Right ventricle myocardium superior (tissue), 1 donor: ENCODE results near the gene TEX19. TPM values are rescaled to one million over a fixed set of nuclear protein-coding genes. Genes with fewer than 3 reads are reported as not detected.

Experiments
- ATAC-seq: fragments of 200-7000 bp; cut with Tn5 transposase; one replicate; pipeline ENCODE4 v1.9.1; 2020; ENCODE audit warnings: mild to moderate bottlenecking; ENCODE audit not compliant: poor library complexity
- DNase-seq: peaks from one replicate; pipeline ENCODE4 v3.0.0-alpha.2; 2020
- intact Hi-C: fragments of 100-400 bp; cut with DNase I; formaldehyde crosslinking; loops from one replicate; pipeline ENCODE4 v1.11.2; 2022
- long read RNA-seq: library from polyadenylated mRNA; unstranded; transcript quantifications from one replicate; pipeline ENCODE4 v2.0.0, GENCODE V29; 2021
- total RNA-seq: library from RNA; stranded (reverse); fragmentation: NEBNext Ultra II Directional; extraction: Animal tissue kit (Norgen Biotek cat#: 25700); gene quantifications from one replicate; pipeline ENCODE4 v1.2.1, GENCODE V29; 2021
- donor health status: DM: no; HTN: yes; CAD: no; lungs with severe emphysema.

The TEX19 gene
- total RNA-seq: not detected
- long read RNA-seq: 0 reads

DNA sequence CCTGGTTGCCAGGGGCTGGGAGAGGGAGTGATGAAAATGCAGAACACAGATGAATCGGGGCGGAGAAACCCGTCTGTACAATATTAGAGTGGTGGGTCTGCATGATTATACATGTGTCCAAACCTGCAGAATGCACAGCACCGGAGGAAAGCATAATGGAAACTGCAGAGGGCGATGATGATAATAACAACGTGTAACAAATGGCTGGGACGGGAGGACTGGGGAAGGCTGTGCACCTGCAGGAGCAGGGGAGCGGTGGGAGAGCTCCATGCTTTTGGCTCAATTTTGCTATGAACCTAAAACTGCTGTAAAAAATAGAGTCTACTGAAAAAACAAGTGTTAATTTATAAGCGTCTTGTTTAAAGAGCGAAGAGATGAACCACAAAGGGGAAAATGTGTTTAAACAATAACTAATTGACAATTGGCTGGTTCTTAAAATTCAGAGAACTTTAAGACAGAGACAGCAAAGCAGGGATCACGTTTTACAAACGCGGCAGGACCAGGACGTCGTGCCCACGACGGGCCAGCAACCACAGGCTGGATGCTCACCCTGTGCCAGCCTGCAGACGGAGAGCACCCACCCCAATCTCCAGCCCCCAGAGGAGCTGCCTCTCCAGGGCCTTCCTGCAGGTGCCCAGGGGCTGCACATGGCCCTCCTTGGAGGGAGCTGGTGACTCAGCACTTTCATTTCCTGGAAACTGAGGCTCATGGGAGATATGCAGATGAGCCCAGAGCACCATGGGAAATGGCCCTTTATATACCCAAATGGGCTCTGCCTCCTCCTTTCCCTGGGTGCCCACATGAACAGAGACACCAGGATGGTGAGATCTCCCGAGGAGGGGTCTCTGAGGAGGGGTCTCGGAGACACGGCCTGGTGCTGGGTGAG is at the start of gene TEX19:
Gene TEX19 (plus strand): TSS at position 783 of the 886 bp plus-strand sequence. CDS start 2,904 bp downstream, outside the sequence.
- ATAC-seq: no peak
- intact Hi-C loops: loop anchor here (10.0 kb wide), 1 partner anchor 416 kb away; no protein-coding TSS in a partner anchor
- no peak for DNase-seq

DNA sequence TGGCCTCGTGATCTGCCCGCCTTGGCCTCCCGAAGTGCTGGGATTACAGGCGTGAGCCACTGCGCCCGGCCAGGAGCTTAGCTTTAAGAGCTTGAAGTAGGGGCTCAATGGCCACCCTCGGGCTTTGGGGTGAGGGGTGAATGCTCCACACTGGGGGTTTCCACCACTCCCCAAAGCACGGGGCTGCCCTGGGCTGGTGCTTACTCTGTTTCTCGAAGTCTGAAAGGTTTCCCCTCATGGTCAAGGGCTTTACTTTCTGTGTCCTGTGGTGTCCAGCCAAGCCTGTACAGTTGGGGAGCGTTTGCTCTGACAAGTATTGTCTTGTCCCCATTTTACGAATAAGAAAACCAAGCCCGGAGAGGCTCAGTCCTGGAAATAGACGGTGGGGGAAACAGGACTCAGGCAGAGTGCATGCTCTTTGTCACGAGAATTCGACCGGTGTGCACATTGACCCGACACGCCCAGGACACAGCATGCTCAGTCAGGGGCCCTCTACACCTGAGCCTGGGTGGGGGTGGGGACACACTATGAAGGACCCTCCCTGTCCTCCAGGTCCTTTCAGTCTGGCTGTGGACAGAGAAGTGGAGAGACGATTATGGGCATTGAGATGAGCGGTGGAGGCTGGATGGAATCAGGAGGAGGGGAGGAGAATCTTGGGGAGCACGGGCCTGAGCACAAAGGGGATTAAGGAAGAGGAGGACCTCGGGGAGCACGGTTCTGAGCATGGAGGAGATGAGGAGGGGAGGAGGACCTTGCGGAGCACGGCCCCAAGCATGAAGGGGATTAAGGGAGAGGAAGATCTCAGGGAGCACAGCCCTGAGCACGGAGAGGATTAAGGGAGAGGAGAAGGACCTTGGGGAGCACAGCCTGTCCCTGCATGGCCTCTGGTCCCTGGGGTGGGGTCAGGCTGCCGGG is 49.1 kb upstream of the TEX19 start:
- ATAC-seq (no peak), DNase-seq (no peak)
- intact Hi-C loops: no loop called here

DNA sequence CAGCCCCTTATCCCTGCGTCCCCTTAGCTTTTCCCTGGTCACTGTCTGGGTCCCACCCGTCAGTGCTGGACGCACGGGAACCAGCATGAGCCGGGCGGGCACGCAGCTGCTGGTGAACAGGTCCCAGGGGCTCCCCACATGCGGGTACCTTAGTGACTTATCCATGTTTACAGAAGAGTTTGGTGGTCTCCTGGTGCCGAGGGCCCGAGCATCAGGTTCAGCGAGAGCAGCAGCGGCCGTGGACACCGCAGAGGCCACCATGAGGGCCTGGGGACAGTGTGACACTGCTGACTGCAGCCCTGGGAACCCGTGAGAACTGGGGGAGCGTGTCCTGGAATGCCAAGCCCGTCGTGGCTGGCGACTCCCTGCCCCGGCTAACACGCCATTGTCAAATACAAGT is 48.2 kb upstream of the TEX19 start:
- no peak for ATAC-seq
- intact Hi-C loops: no loop called here
- no peak for DNase-seq

DNA sequence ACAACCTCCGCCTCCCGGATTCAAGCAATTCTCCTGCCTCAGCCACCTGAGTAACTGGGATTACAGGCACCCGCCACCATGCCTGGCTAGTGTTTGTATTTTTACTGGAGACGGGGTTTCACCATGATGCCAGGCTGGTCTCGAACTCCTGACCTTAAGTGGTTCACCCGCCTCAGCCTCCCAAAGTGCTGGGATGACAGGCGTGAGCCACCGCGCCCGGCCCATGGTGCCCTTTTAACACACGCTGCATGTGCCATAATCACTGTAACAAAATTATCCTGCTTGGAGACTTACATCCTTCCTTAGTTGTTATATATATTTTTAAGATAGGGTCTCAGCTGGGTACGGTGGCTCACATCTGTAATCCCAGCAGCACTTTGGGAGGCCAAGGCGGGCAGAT is 47.1 kb upstream of the TEX19 start:
- ATAC-seq: no peak
- intact Hi-C loops: no loop called here
- no peak for DNase-seq

- ATAC-seq (no peak), DNase-seq (no peak)
- intact Hi-C loops: no loop called here
These were observed 45.6 kb upstream of the TEX19 start for GRCh38 chr17:82313195-82314011.

DNA sequence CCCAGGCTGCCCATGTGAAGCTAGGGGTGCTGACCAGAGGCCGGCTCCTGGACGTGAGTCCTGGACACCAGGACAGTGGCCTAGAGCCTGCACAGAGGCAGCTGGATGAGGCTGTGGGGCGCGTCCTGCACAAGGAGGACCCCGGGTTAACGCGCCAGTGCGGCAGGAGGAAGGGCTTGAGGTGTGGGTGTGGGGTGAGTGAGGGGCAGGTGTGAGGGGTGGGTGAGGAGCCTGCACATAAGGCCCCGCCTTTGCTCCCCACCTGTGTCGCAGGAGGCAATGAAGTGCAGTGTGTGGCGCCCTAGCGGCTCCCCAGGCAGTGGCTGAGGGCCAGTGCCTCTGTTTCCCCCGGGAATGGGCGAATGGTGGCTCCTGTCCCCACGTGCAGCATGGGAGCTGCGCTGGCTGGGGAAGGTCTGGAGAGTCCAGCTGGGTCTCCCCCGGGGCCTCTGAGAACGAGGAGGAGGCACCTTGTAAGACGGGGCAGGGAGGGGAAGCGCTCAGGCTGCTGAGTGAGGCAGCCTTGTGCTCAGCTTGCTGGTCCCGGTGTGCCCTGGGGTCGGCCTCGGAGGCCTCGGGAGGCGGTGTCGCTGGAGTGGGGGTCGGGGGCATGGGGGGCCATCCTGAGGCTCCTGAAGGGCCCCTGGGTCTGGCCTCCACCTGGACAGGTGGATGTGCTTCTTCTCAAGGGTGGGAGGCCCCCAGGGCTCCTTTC is 44.9 kb upstream of the TEX19 start:
- intact Hi-C loops: no loop called here
- no peak for ATAC-seq
- no peak for DNase-seq

DNA sequence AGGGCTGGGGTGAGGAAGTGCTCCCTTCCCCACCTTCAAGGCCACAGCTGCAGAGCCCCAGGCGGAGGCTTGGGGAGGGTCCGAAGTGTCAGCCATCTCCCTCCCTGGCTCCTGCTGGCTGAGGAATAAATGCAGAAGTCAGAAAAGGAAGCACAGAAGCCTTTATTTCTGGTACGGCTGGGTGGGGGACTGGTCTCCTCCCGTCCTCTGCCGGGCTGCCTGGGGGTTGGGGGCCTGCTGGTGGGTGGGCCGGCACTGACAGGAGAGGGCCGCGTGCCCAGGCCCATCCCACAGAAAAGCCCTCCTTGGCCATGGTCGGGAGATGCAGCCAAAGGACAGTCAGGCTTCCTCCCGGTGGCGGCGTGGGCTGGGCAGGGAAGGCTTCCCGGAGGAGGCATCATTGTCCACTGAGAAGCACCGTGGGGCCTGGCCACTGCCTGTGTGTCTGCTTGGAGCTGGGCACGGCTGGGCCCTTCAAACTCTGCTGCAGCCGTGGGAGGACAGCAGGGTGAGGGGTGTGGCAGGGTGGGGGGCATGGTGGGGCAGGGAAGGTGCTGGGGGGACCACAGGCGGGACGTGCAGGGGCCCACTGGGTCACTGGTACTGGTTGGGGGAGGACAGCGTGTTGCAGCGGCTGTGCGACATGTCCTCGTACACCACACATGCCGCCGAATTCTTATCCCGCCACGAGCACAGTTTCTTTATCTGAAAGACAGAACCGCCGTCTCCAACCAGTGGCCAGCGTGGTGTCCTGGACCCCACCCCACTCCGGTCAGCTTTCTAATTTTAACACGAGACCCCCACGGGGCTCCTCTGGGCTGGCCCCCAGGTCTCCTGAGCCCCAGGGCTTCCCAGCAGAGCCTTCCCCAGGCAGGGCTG is 44.1 kb upstream of the TEX19 start:
- ATAC-seq: no peak
- DNase-seq: no peak
- intact Hi-C loops: no loop called here

DNA sequence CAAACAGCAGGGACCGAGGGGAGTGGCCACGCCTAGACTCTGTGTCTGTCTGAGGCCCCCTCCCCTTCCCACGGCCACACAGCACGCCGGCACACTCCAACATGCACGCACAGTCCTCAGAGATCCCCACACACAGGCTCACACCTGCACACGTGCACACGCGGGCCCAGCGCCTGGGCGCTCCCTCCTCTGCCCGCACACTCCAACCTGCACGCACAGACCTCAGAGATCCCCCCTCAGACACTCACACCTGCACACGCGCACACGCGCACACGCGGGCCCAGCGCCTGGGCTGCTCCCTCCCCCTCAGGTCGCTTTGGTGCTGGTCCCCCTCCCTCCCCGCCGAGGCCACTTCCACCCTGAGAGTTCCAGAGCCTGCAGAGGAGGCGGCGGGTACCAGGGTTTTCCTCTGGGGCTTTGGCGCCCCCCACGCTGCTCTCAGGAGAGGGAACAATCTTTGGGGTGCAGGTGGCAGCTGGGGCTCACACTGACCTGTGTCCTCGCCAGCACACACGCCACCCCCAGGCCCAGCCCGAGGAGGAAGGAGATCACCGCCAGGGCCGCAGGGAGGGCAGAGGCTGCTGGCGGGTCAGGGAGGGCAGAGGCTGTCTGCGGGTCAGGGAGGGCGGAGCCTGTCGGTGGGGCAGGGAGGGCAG is 43.2 kb upstream of the TEX19 start:
- peak; percentile 28 for ATAC-seq
- DNase-seq: no peak
- intact Hi-C loops: no loop called here

GRCh38 chr17:82316651-82317393 is 42.2 kb upstream of the TEX19 start:
- intact Hi-C loops: no loop called here
- ATAC-seq (no peak), DNase-seq (peak; percentile 35)

DNA sequence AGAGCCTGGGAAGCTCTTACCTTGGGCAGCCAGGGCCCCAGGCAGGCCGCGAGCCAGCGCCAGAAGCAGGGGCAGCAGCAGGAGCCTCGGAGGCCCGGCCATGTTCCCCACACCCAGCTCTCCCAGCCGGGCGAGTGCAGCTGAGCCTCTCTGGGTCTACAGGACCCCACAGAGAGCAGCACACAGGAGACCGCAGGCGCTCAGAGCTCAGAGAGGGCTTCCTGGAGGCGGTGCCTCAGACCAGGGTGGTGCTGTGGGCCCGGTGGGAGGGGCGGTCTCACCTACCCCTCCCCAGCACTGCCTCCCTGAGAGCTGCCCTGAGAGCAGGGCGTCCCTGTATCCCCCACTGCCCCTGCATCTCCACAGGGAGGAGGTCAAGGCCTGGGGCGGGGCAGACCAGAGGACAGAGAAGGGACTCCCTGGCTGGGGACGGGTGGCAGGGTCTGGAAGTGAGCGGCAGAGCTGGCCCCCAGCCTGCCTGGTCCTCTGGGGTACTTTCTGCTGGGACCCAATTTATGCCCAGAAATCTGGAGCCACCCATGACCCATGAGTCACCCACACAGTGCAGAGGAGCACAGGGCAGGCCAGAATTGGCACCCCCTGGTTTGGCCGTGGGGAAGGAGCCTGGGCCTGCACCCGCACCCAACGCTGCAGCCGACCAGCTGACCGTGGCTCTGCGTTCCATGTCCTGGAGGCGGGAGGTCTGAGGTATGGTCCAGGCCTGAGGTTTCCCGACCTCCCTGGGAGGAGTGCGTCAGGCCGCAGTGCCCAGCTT is 41.5 kb upstream of the TEX19 start, which contains the start of gene CD7:
Gene CD7 (minus strand): TSS at position 215 of the 775 bp plus-strand sequence. CDS start 113 bp downstream, at position 102.
- intact Hi-C loops: no loop called here
- ATAC-seq (no peak), DNase-seq (no peak)

DNA sequence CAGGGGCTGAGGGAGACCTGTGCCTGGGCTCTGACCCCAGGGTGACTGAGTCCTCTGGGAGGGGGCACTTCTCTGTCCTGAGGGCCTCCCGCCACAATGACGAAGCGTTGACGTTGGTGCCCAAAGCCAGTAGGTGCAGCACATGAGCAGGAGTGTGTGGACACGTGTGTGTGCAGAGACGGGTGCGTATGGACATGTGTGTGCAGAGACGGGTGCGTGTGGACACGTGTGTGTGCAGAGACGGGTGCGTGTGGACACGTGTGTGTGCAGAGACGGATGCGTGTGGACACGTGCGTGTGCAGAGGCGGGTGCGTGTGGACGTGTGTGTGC is 40.9 kb upstream of the TEX19 start:
- ATAC-seq: no peak
- intact Hi-C loops: no loop called here

GRCh38 chr17:82318772-82319606 is 40.1 kb upstream of the TEX19 start:
- intact Hi-C loops: no loop called here
- no peak for DNase-seq

More for the DNA sequence above, 40.9 kb upstream of the TEX19 start:
- DNase-seq: no peak

DNA sequence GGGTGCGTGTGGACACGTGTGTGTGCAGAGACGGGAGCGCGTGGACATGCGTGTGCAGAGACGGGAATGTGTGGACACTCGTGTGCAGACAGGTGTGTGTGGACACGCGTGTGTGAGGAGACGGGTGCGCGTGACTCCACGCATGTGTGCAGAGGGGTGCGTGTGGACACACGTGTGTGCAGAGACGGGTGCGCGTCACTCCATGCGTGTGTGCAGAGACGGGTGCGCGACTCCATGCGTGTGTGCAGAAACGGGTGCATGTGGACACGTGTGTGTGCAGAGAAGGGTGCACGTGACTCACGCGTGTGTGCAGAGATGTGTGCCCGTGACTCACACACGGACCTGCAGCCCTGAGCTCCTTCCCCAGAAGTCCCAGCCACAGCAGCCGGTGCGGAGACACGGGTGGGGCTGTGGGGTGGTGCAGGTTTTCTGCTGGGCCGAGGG is 39.4 kb upstream of the TEX19 start:
- ATAC-seq (no peak), DNase-seq (no peak)
- intact Hi-C loops: loop anchor here (5.0 kb wide), 2 partner anchors 82 to 112 kb away; no protein-coding TSS in a partner anchor

More at GRCh38 chr17:82318772-82319606, 40.1 kb upstream of the TEX19 start:
- no peak for ATAC-seq

DNA sequence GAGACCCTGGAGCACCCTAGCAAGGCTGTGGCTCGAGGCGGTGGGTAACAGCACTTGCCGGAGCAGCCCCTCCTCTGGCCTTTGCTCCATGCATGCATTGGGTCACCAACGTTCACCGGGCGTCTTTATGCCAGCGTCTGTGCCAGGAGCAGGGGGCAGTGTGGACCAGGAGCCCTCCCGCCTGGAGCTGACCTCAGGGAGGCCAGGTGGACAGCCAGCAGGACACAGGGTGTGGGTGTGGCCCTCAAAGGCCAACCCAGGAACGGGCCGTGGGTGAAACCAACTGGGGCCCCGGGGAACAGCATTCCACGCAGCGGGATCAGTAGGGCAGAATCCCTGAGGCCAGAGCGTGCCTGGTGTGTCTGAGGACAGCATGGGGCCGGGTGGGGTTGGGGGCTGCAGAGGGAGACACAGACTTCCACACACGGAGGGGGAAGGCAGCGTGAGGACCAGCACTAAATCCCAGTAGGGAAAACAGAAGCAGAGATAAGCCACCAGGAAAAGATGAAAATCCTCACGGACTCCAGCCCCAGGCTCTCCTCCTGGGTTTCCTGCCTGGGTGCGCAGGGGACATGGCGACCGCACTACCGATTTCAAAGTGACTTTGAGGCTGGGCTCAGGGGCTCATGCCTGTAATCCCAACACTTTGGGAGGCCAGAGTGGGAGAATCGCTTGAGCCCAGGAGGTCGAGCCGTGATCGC is 38.8 kb upstream of the TEX19 start:
- intact Hi-C loops: loop anchor here (5.0 kb wide), 2 partner anchors 83 to 113 kb away; no protein-coding TSS in a partner anchor
- DNase-seq (no peak), ATAC-seq (no peak)
